ENCODE results near the gene ZBP1. TPM values are rescaled to one million over a fixed set of nuclear protein-coding genes. Genes with fewer than 3 reads are reported as not detected.

ZBP1 gene, protein sequence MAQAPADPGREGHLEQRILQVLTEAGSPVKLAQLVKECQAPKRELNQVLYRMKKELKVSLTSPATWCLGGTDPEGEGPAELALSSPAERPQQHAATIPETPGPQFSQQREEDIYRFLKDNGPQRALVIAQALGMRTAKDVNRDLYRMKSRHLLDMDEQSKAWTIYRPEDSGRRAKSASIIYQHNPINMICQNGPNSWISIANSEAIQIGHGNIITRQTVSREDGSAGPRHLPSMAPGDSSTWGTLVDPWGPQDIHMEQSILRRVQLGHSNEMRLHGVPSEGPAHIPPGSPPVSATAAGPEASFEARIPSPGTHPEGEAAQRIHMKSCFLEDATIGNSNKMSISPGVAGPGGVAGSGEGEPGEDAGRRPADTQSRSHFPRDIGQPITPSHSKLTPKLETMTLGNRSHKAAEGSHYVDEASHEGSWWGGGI
- not detected in 2 replicates for polyA plus RNA-seq (2014; cell fraction: cytosol; rRNA removed)
- polyA plus RNA-seq (2014; cell fraction: nucleus; rRNA removed) = not detected in 2 replicates

DNA sequence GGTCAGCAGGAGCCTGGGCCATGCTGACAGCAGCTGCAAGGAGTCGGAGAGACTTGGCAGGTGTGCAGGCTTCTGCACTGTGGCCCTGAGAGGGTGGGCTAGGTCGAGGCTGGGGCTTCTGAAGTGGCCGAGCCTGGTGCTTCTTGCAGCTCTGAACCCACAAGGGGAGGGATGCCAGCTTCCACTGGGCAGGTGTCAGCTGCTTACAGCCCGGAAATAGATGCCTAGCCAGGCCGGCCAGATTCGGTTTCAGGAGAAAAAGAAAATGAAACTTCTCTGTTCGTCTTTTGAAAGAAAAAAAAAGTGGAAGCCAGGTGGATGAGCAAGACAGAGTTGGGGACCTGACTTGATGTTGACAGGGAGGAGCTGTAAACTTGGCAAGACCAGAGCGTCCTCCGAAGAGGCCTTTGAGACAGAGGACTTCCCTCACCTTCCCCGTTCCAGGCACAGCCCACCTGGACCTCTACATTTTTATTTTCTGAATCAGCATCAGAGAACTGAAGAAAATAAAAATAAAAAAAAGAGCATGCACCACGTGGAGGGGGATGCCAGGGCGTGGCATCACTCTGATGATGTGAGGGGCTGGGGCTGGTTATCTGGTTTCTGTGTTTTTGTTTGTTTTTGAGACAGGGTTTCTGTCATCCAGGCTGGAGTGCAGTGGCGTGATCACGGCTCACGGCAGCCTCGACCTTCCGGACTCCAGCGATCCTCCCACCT, at the start of gene ZBP1:
Gene ZBP1, minus strand, starts transcription at position 153 of the 717 bp plus-strand sequence. Its CDS starts 131 bp downstream, at position 22.
- no peak for DNase-seq (ENCODE audit: low spot score)

DNA sequence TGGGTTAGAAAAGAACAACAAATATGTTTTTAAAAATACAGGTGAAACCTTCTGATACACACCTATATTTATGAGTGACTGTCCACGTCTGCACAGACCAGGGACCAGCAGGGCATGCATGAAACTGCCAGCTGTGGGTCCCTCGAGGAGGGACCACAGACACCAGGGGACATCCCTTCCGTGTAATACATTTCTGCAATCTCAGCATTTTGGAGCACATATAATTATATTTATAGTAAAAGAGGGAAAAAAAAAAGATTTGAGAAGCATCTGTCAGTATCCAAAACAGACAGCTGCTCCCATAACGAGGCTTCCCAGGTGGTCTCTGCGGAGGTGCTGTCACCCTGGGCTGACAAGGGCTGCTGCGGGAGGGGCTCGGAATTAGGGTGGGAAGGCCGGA, 49.4 kb upstream of the ZBP1 start:
- DNase-seq (ENCODE audit: low spot score) = no peak

- DNase-seq (ENCODE audit: low spot score) = no peak
Observed at GRCh38 chr20:57667924-57668782, 47.9 kb upstream of the ZBP1 start.

GRCh38 chr20:57667388-57667787, 47.2 kb upstream of the ZBP1 start:
- DNase-seq (ENCODE audit: low spot score) = peak; percentile 76

- DNase-seq (ENCODE audit: low spot score) = no peak
Observed at GRCh38 chr20:57666834-57667157, 46.6 kb upstream of the ZBP1 start.

GRCh38 chr20:57666106-57666833, 46.0 kb upstream of the ZBP1 start:
- no peak for DNase-seq (ENCODE audit: low spot score)

GRCh38 chr20:57665589-57665971, 45.4 kb upstream of the ZBP1 start:
- no peak for DNase-seq (ENCODE audit: low spot score)

GRCh38 chr20:57664924-57665588, 44.8 kb upstream of the ZBP1 start:
- no peak for DNase-seq (ENCODE audit: low spot score)

DNA sequence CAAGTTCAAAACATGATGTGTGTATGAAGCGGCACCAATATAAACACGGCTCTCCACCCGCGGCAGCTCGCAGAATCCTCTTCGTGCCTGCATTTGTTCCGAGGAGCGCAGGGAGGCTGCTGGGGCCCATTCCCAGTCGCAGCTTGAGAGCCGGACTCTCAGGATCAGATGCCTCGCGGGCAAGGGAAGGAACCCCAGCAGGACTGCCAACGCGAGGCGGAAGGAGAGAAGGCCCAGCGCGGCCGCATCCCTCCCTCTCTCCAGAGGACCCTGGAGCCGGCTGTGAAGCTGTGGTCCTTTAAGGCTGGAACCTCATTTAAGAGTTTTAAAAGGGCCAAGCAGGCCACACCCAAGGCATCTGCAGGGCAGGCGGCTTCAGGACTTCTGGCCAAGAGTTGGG, 44.2 kb upstream of the ZBP1 start:
- DNase-seq (ENCODE audit: low spot score) = no peak

- no peak for DNase-seq (ENCODE audit: low spot score)
Observed at GRCh38 chr20:57663681-57664451, 43.6 kb upstream of the ZBP1 start.

GRCh38 chr20:57663241-57663640, 43.0 kb upstream of the ZBP1 start:
- DNase-seq (ENCODE audit: low spot score) = no peak

- DNase-seq (ENCODE audit: low spot score) = no peak
Observed at GRCh38 chr20:57662456-57663240, 42.4 kb upstream of the ZBP1 start.

GRCh38 chr20:57661746-57662455, 41.7 kb upstream of the ZBP1 start:
- no peak for DNase-seq (ENCODE audit: low spot score)

DNA sequence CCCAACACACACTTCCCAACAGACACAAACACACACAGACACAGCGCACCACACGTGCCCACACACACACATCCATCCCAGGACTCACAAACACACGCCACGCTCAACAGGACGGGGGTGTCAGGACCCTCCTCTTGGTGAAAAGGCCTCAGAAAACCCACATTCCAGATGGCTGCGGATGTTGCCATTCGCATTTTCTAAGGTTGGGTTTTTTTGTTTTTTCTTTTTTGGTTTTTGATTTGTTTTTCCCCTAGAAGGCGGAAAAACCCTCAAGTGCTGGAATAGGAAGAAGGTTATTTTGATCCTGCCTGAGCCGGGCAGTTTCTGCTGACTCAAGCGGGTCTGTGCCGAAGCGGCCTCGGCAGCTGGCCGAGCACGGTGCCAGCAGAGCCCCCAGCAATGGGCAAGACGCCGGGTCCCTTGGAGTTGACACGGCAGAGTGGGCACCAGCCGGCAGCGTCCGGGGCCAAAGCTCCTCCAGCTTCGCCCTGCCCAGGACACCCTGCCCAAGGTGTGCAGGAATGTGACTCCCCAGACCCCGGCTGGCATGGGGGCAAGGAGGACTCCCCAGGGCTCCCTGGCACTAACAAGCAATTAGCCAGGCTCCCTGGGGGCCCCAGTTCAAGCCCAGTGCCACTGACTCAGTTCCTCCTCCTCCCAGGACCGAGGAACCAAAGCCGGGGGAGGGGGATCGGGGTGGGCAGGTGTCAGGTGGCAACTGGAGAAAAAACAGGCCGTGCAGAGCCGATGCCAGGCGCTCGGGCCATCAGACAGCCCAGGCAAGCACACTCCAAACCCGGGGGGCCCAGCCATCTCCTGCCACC, 40.9 kb upstream of the ZBP1 start:
- DNase-seq (ENCODE audit: low spot score) = no peak

DNA sequence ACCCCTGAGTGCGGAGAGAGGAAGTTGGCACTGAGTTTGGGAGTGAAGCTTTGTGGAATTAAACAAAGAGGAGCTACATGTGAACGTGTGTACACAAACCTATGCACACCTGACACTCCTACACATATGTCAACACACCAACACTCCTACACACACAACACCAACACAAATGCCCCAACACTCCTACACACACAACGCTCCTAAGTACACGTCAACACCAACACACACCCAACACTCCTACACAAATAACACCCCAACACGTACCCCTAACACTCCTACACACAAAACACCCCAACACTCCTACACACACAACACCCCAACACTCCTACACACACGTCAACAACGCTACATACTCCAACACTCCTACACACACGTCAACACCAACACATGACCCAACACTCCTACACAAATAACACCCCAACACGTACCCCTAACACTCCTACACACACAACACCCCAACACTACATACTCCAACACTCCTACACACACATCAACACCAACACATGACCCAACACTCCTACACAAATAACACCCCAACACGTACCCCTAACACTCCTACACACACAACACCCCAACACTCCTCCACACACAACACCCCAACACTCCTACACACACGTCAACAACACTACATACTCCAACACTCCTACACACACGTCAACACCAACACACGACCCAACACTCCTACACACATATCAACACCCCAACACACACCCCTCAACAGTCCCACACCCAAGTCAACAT, 40.1 kb upstream of the ZBP1 start:
- DNase-seq (ENCODE audit: low spot score) = no peak

- DNase-seq (ENCODE audit: low spot score) = no peak
Observed at GRCh38 chr20:57659517-57660180, 39.4 kb upstream of the ZBP1 start.

All from SK-N-DZ (cell line).